Measurements from ENCODE around the gene PROCA1. TPM values are rescaled to one million over a fixed set of nuclear protein-coding genes. Genes with fewer than 3 reads are reported as not detected.

PROCA1 gene
- total and polyA plus RNA-seq, 9 of the 15 experiments (the other 6 are each of a cell fraction or from before 2014, with no cell fraction given) = 0.78 to 16.2 (median 5.6) TPM

- TF ChIP-seq CTCF (IDR thresholded peaks at IDR 0.05 in 2 of 3, conservative IDR thresholded peaks at IDR 0.05 in 1 of 3; ENCODE audit: insufficient read depth in 2 of 3, low read depth in 1 of 3, low read length in 3 of 3) (0 out of 6 replicates have a peak, but pooled peaks of 1 of the 3 experiments have one; percentile 0), POLR2G (IDR thresholded peaks at IDR 0.05; ENCODE audit: low read depth, low read length) (peak; percentile 62; the same call in 1 of the 2 replicates)
Measured at GRCh38 chr17:28748852-28749515, 37.3 kb upstream of the PROCA1 start (continued).

DNA sequence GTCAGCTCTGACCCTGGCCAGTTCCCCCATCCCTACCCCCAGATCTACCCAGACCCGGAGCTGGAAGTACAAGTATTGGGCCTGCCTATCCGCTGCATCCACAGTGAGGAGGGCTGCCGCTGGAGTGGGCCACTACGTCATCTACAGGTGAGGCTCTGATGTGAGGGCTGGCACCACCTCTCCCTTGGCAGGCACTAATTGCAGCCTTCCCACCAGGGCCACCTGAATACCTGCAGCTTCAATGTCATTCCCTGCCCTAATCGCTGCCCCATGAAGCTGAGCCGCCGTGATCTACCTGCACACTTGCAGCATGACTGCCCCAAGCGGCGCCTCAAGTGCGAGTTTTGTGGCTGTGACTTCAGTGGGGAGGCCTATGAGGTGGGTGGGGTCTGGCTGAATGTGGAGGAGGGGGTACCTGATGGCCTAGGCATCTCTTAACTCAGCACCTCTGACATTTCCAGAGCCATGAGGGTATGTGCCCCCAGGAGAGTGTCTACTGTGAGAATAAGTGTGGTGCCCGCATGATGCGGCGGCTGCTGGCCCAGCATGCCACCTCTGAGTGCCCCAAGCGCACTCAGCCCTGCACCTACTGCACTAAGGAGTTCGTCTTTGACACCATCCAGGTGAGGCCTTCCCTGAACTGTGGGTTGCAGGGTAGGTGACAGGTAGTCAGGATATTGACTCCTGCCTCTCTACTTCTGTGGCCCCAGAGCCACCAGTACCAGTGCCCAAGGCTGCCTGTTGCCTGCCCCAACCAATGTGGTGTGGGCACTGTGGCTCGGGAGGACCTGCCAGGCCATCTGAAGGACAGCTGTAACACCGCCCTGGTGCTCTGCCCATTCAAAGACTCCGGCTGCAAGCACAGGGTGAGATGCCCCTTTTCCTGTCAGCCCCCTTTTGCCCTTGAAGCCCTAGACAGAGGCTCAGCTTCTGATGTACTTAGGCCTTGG, 36.4 kb upstream of the PROCA1 start:
- Histone ChIP-seq H4K20me1 (replicated peaks; ENCODE audit: control insufficient read depth, insufficient read depth, low read length) (peaks cover 27% of the 10 kb centered on the region), H3K9me3 (replicated peaks; ENCODE audit: control insufficient read depth, insufficient read depth, low read depth, low read length) (no peaks in the 10 kb centered on the region), H3K4me1 (replicated peaks in 1 of 2; ENCODE audit: control insufficient read depth in 2 of 2, insufficient read depth in 2 of 2, low read length in 2 of 2) (peaks cover 22 to 56% of the 10 kb centered on the region in 2 experiments), H3K9ac (ENCODE audit: insufficient read depth in 1 of 2, low read depth in 2 of 2, low read length in 2 of 2) (peak overlapping the region in 1 of 2 experiments; percentile 31; a peak in 1 of 4 replicates), H3K27ac (ENCODE audit: extremely low read depth, low read depth, low read length) (no peak overlapping the region), H3K4me2 (ENCODE audit: insufficient read depth, low read length) (no peak overlapping the region), H3K4me3 (no peak overlapping the region), H3K27me3 (ENCODE audit: control insufficient read depth in 2 of 2, insufficient read depth in 2 of 2, low read length in 2 of 2) (no peaks in the 10 kb centered on the region), H3K36me3 (ENCODE audit: control insufficient read depth, insufficient read depth, low read length) (peaks cover 75% of the 10 kb centered on the region), H3K79me2 (ENCODE audit: control insufficient read depth, insufficient read depth, low read length) (peaks cover 67% of the 10 kb centered on the region), H3K9me1 (ENCODE audit: control insufficient read depth, insufficient read depth, low read length) (no peaks in the 10 kb centered on the region), H2AFZ (ENCODE audit: low read depth, low read length) (no peak overlapping the region)
- TF ChIP-seq RBFOX2 (IDR thresholded peaks at IDR 0.05; ENCODE audit: low read depth, low read length) (peak; percentile 52; the same call in 1 of the 2 replicates), SUPT5H (IDR thresholded peaks at IDR 0.05) (0 out of 2 replicates have a peak, but pooled peaks have one; percentile 4), POLR2G (IDR thresholded peaks at IDR 0.05; ENCODE audit: low read depth, low read length) (peak; percentile 60), FOXK1 (CRISPR knock-in tag; IDR thresholded peaks at IDR 0.05; ENCODE audit: borderline replicate concordance) (0 out of 2 replicates have a peak, but pooled peaks have one; percentile 30), MAX (CRISPR knock-in tag; IDR thresholded peaks at IDR 0.05) (0 out of 2 replicates have a peak, but pooled peaks have one; percentile 2), SMAD1 (IDR thresholded peaks at IDR 0.05; ENCODE audit: low read depth, low read length, partially characterized antibody) (no peak)
- in situ Hi-C loops (cut with MboI) = no loop called here
- intact Hi-C loops (cut with micrococcal nuclease) = no loop called here
- ChIA-PET POLR2A (interaction anchor here (0.6 to 17.4 kb wide), 10 partner anchors 13 to 198 kb away, joined by 3 to 367 read pairs (median 4); partner anchors contain the start of genes NEK8, RPL23A and TLCD1), CTCF (ENCODE audit: low intra/inter-chr PET ratio) (interaction anchor here (6.8 kb wide), 1 partner anchor 21 kb away, joined by 117 read pairs; the partner anchor contains the start of genes NEK8 and TLCD1)
- no peak for DNase-seq (ENCODE audit: extremely low read depth in 1 of 4, low spot score in 3 of 4)
- ATAC-seq = no peak
- 94% methylated on average over 18 of the region's 18 CpGs for WGBS (ENCODE audit: insufficient coverage, low coverage, missing lambda C conversion rate)
- no TSS peak for BruUV-seq (replicated peaks)
- FAIRE-seq = no peak
